Coronary artery (tissue), 2 donors: Measurements from ENCODE around the gene MEA1.
"Not testable (repeated sequence)": the region's sequence is repeated elsewhere in the genome, so short reads cannot be mapped to it uniquely, and the experiment has no call there.

ENCODE experiments used
- DNase-seq: peaks from one replicate; pipeline ENCODE4 v3.0.0-alpha.2; 2017; ENCODE audit warnings: low spot score
- H3K27ac ChIP-seq, 2 donors: fragments of 200-600 bp; sonication (generic); one replicate each; pipeline ENCODE4 v1.5.1; 2016 to 2019
- H3K4me3 ChIP-seq: fragments of 200-600 bp; sonication (generic); 2 replicates; pipeline ENCODE4 v1.5.1; 2016; ENCODE audit warnings: mild to moderate bottlenecking, moderate library complexity
- TF ChIP-seq, protein P1 (sequence below): fragments of 200-600 bp; sonication (generic); IDR thresholded peaks from one replicate; pipeline ENCODE4 v1.5.1; 2019; ENCODE audit warnings: antibody characterized with exemption

The MEA1 gene

DNA sequence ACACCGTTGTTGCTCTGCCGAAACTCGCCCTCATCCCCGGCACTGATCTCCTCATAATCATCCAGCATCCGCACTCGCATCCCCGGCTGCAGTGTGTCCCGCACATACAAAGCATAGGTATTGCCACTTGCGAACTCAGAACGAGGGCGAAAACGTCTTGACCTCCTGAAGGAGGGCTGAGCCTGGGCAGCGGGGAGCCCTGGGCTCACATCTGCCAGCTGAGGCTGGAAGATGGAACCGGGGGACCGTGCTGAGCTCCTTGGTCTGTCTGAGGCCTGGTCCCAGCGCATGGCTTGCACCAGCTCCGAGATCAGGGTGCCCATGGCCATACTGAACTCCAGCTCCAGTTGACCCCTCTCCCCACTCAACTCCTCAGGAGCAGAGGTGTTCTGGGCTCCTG lies 37.2 kb upstream of the MEA1 start:
- DNase-seq: no peak
- no peak overlapping the region for H3K27ac ChIP-seq
- H3K4me3 ChIP-seq: no peak overlapping the region
- TF ChIP-seq, protein P1, sequence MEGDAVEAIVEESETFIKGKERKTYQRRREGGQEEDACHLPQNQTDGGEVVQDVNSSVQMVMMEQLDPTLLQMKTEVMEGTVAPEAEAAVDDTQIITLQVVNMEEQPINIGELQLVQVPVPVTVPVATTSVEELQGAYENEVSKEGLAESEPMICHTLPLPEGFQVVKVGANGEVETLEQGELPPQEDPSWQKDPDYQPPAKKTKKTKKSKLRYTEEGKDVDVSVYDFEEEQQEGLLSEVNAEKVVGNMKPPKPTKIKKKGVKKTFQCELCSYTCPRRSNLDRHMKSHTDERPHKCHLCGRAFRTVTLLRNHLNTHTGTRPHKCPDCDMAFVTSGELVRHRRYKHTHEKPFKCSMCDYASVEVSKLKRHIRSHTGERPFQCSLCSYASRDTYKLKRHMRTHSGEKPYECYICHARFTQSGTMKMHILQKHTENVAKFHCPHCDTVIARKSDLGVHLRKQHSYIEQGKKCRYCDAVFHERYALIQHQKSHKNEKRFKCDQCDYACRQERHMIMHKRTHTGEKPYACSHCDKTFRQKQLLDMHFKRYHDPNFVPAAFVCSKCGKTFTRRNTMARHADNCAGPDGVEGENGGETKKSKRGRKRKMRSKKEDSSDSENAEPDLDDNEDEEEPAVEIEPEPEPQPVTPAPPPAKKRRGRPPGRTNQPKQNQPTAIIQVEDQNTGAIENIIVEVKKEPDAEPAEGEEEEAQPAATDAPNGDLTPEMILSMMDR: no peak

DNA sequence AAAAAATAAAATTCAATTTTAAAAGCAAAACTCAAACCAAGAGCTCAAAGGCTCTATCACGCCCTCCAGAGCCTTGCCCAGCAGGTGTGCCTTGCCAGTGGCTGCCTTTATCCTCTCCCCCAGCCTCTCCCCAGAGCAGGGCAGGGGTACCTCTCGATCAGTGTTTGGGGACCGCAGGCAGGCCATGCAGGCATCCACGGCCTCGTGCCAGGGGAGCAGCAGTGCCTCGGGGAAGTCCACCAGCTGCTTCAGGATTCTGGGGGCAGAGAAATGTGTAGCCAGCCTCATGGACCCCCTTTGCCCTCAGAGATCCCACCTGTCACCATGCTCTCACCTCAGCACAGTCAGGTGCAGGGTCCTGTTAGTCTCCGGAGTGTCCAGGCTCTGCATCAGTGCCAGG lies 34.3 kb upstream of the MEA1 start:
- no peak overlapping the region for H3K27ac ChIP-seq
- DNase-seq: no peak
- TF ChIP-seq, protein P1: no peak
- H3K4me3 ChIP-seq: no peak overlapping the region

DNA sequence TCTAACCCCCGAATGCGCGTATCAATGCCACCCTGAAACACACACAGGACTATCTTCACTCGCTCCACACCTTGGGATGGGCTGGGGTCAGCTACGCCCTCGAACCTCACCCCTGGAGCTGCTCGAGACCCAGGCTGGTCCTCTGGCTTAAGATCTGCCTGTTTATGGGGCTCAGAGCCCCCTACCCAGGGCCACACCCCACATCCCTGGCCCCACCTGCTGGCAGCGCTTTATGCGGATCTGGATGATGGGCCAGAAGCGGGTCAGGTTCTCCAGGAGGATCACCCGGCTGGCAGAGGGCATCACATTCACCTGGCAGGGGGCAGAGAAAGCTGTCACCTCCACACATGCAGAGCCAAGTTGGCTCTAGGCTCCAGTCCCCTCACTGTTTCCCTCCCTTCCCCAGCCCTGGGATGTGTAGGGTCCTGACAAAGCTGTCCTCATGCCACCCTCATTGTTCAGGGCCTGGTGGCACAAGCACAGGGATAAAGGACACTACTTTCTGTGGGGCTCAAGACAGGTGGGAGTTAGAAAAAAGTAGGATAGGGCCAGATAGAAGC lies 31.7 kb upstream of the MEA1 start:
- TF ChIP-seq, protein P1: no peak
- H3K4me3 ChIP-seq: no peak overlapping the region
- no peak overlapping the region for H3K27ac ChIP-seq
- no peak for DNase-seq

DNA sequence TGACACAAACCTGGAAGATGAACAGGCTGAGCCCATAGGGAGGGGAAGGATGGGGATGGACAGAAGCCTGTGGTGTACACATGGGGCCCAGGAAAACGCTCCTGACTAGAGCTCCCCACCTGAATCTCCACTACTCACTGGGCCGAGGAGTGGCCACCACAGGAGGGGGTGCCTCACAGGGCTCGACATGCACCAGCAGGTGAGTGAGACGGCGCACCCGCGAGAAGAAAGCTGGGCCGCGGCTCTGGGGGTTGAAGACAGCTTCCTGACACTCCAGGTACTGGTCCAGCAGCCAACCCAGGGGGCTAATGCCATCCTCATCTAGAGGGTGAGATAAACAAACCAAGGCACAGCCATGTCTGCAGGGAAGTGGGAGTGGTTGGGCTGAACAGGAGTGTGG lies 29.6 kb upstream of the MEA1 start:
- no peak for DNase-seq
- Histone ChIP-seq H3K4me3 (no peak overlapping the region), H3K27ac (no peak overlapping the region)
- TF ChIP-seq, protein P1: no peak

DNA sequence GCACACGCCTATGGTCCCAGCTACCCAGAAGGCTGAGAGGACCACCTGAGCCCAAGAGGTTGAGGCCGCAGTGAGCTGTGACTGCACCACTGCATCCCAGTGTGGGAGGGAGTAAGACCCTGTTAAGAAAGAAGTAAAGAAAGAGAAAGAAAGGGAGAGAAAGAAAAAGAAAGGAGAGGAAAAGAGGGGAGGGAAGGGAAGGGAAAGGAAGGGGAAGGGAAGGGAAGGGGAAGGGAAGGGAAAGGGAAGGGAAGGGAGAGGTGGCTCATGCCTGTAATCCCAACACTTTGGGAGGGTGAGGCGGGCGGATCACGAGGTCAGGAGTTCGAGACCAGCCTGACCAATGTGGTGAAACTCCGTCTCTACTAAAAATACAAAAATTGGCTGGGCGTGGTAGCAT lies 27.7 kb upstream of the MEA1 start:
- H3K4me3 ChIP-seq, DNase-seq, H3K27ac ChIP-seq: not testable (repeated sequence)

DNA sequence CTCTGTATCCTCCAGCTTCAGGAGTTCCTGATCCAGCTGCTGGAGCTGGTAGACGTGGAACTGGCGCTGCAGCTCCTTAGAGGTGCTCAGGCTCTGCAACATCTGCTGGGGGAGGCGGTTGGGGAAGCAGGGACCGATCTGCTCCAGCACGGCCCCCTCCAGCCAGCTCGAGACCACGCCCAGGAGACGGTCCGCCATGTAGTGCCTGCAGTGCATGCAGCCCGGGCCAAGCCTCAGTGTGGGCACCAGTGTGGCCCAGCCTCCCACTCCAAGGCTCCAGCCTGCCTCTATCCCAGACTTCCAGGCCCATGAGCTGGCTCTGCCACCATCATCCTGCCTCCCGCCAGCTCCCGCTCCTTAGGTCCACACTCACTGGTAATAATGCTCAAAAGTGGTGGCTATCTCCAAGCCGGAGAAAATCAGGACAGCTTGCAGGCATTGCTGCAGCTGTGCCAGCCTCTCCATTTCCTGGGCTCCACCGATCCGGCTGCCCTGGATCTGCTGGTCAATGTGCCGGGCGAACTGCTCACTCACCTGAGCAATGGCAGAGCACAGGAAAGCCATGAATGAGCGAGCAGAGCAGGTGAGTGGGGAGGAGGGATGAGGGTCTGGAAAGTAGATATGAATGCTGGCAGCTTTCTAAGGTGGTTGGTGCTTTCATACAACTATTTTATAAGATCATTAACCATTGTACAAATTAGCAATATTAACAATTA lies 27.0 kb upstream of the MEA1 start:
- Histone ChIP-seq H3K4me3 (no peak overlapping the region), H3K27ac (no peak overlapping the region)
- TF ChIP-seq, protein P1: no peak
- DNase-seq: no peak

DNA sequence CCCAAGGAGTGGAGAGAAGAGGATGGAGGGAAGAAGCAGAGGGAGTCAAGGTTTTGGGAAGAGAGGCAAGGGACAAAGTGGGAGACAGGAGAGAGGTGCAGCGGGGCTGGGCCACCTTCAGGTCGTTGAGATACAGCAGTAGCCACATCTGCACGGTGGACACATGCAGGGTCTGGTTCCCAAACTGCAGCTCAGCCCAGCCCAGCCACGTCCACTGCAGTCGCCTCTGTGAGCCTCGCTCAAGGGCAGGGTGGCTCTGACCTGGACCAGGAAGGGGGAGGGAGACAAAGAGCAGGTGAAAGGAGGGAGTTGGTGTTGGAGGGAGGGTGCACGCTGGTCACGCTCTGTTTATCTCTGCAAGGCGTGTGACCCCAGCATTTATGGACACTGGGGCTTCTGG lies 25.0 kb upstream of the MEA1 start:
- TF ChIP-seq, protein P1: no peak
- no peak for DNase-seq
- H3K4me3 ChIP-seq: no peak overlapping the region
- H3K27ac ChIP-seq: no peak overlapping the region
